Endodermal cell (in vitro differentiated cells): ENCODE results near the gene PLB1. TPM values are rescaled to one million over a fixed set of nuclear protein-coding genes. Genes with fewer than 3 reads are reported as not detected.

Experiments used
- DNase-seq: peaks from one replicate; pipeline ENCODE4 v3.0.0-alpha.2; 2017
- H3K27ac ChIP-seq: 2 replicates; pipeline ENCODE4 v1.5.1; 2013; ENCODE audit warnings: mild to moderate bottlenecking, low read depth, low read length, moderate library complexity
- H3K27me3 ChIP-seq: 2 replicates; pipeline ENCODE4 v1.6.1; 2013; ENCODE audit warnings: mild to moderate bottlenecking, low read length, moderate library complexity; ENCODE audit not compliant: insufficient read depth, control insufficient read depth, poor library complexity, severe bottlenecking
- H3K36me3 ChIP-seq: 2 replicates; pipeline ENCODE4 v1.7.0; 2013; ENCODE audit warnings: mild to moderate bottlenecking, low read length, moderate library complexity; ENCODE audit not compliant: control insufficient read depth, insufficient read depth
- H3K4me1 ChIP-seq: one replicate; pipeline ENCODE4 v1.7.0; 2013; ENCODE audit warnings: low read length; ENCODE audit not compliant: control insufficient read depth, insufficient read depth
- H3K4me3 ChIP-seq: 2 replicates; pipeline ENCODE4 v1.5.1; 2013; ENCODE audit warnings: mild to moderate bottlenecking, low read length, moderate library complexity
- H3K9ac ChIP-seq: 2 replicates; pipeline ENCODE4 v1.6.1; 2013; ENCODE audit warnings: mild to moderate bottlenecking, low read length, moderate library complexity; ENCODE audit not compliant: poor library complexity, severe bottlenecking; ENCODE audit errors: extremely low read depth
- H3K9me3 ChIP-seq: 2 replicates; pipeline ENCODE4 v1.6.1; 2013; ENCODE audit warnings: mild to moderate bottlenecking, low read length, moderate library complexity; ENCODE audit not compliant: control insufficient read depth
- H3K27ac Mint-ChIP-seq: 2 replicates; pipeline ENCODE4 v1.8.0; 2020; ENCODE audit warnings: mixed read lengths
- H3K27me3 Mint-ChIP-seq: 2 replicates; pipeline ENCODE4 v1.8.0; 2021; ENCODE audit warnings: mild to moderate bottlenecking, mixed read lengths; ENCODE audit not compliant: insufficient read depth
- H3K36me3 Mint-ChIP-seq: 2 replicates; pipeline ENCODE4 v1.8.0; 2020; ENCODE audit warnings: low read depth, mixed read lengths
- H3K4me1 Mint-ChIP-seq: 2 replicates; pipeline ENCODE4 v1.8.0; 2020; ENCODE audit warnings: mixed read lengths
- H3K4me3 Mint-ChIP-seq: 2 replicates; pipeline ENCODE4 v1.8.0; 2020; ENCODE audit warnings: mild to moderate bottlenecking, moderate library complexity, mixed read lengths
- H3K9me3 Mint-ChIP-seq: 2 replicates; pipeline ENCODE4 v1.8.0; 2020; ENCODE audit warnings: mild to moderate bottlenecking, mixed read lengths
- CTCF ChIP-seq: fragments of 200-600 bp; sonication (generic); conservative IDR thresholded peaks from 2 replicates; pipeline ENCODE4 v1.5.0; 2021; ENCODE audit warnings: antibody characterized with exemption, mild to moderate bottlenecking
- WGBS, 2 experiments: methylation state at CpG; one replicate each; pipeline versions ENCODE4 v1.1.5 to v1.1.7; 2013; ENCODE audit warnings: missing lambda C conversion rate in 2 of 2, mixed read lengths in 1 of 2; ENCODE audit not compliant: insufficient coverage in 1 of 2, insufficient read length in 1 of 2; 5-methylcytosine and 5-hydroxymethylcytosine counted together
- total RNA-seq, 2 donors: library from RNA; stranded (reverse); fragmentation: NEBNext Ultra II Directional in 1 of 2; extraction: Animal tissue kit (Norgen Biotek cat#: 25700) in 1 of 2; gene quantifications; 2 replicates in 1 of 2; 3 replicates in 1 of 2; pipeline ENCODE4 v1.2.1, GENCODE V29; 2021

PLB1 gene
- total RNA-seq, 2 donors from 2014 or later, result 0.35 to 0.38 TPM

- Mint-ChIP-seq H3K36me3 (no peaks in the 10 kb centered on the region), H3K4me3 (no peak overlapping the region), H3K9me3 (no peaks in the 10 kb centered on the region), H3K4me1 (peaks cover 22% of the 10 kb centered on the region), H3K27ac (no peak overlapping the region), H3K27me3 (peaks cover 9% of the 10 kb centered on the region)
- H3K27ac ChIP-seq, result no peak overlapping the region
- H3K36me3 ChIP-seq, result no peaks in the 10 kb centered on the region
- H3K9ac ChIP-seq, result no peak overlapping the region
- no peaks in the 10 kb centered on the region for H3K27me3 ChIP-seq
- H3K4me1 ChIP-seq, result peaks cover 5% of the 10 kb centered on the region
- no peaks in the 10 kb centered on the region for H3K9me3 ChIP-seq
- 92 to 93% methylated on average over 7 to 9 of the region's 9 CpGs for WGBS, 2 experiments
- H3K4me3 ChIP-seq, result no peak overlapping the region
- no peak for DNase-seq
- TF ChIP-seq CTCF, result no peak
Observed at GRCh38 chr2:28612131-28612812, 116.4 kb downstream of the PLB1 start.

GRCh38 chr2:28613186-28613585, 117.3 kb downstream of the PLB1 start:
- no peaks in the 10 kb centered on the region for H3K27me3 ChIP-seq
- no peak overlapping the region for H3K4me3 Mint-ChIP-seq
- H3K4me1 ChIP-seq, result peaks cover 5% of the 10 kb centered on the region
- H3K4me3 ChIP-seq, result no peak overlapping the region
- no peak overlapping the region for H3K27ac Mint-ChIP-seq
- no peaks in the 10 kb centered on the region for H3K9me3 Mint-ChIP-seq
- H3K36me3 ChIP-seq, result no peaks in the 10 kb centered on the region
- H3K4me1 Mint-ChIP-seq, result peaks cover 23% of the 10 kb centered on the region
- no peak for DNase-seq
- no peaks in the 10 kb centered on the region for H3K36me3 Mint-ChIP-seq
- WGBS, 2 experiments, result 93 to 100% methylated on average over 2 of the region's 2 CpGs
- TF ChIP-seq CTCF, result no peak
- H3K27me3 Mint-ChIP-seq, result peaks cover 9% of the 10 kb centered on the region
- no peak overlapping the region for H3K27ac ChIP-seq
- H3K9ac ChIP-seq, result no peak overlapping the region
- no peaks in the 10 kb centered on the region for H3K9me3 ChIP-seq

GRCh38 chr2:28613633-28614501, 118.0 kb downstream of the PLB1 start:
- H3K4me1 Mint-ChIP-seq, result peaks cover 25% of the 10 kb centered on the region
- no peaks in the 10 kb centered on the region for H3K36me3 Mint-ChIP-seq
- peaks cover 9% of the 10 kb centered on the region for H3K27me3 Mint-ChIP-seq
- DNase-seq, result no peak
- no peaks in the 10 kb centered on the region for H3K9me3 Mint-ChIP-seq
- no peak overlapping the region for H3K27ac ChIP-seq
- H3K9me3 ChIP-seq, result no peaks in the 10 kb centered on the region
- no peak for TF ChIP-seq CTCF
- H3K4me1 ChIP-seq, result peaks cover 5% of the 10 kb centered on the region
- H3K27me3 ChIP-seq, result no peaks in the 10 kb centered on the region
- WGBS, 2 experiments, result 91 to 100% methylated on average over 4 to 11 of the region's 11 CpGs
- no peak overlapping the region for H3K4me3 ChIP-seq
- H3K27ac Mint-ChIP-seq, result no peak overlapping the region
- H3K9ac ChIP-seq, result no peak overlapping the region
- no peak overlapping the region for H3K4me3 Mint-ChIP-seq
- no peaks in the 10 kb centered on the region for H3K36me3 ChIP-seq
